Endothelial cell of umbilical vein (primary cell): ENCODE data around the gene PLEKHA6. TPM values are rescaled to one million over a fixed set of nuclear protein-coding genes. Genes with fewer than 3 reads are reported as not detected.

Experiments
- BruUV-seq: library from RNA; stranded (reverse); fragments of 400-500 nt; replicated peaks from 2 replicates; lab custom pipeline; 2021; lab: Mats Ljungman, UMichigan
- CTCF ChIA-PET: fragments of 300-600, 350-600 bp; sonication (Branson Sonifier 250); formaldehyde crosslinking; loops from one replicate; lab custom pipeline; 2021; ENCODE audit warnings: antibody characterized with exemption, inconsistent platforms; lab: Charles Lee
- POLR2A ChIA-PET: fragments of 300-600, 350-600 bp; sonication (Branson Sonifier 250); formaldehyde crosslinking; loops from one replicate; lab custom pipeline; 2021; ENCODE audit warnings: antibody characterized with exemption, inconsistent platforms; lab: Charles Lee
- DNase-seq: peaks from one replicate; pipeline ENCODE4 v3.0.0-alpha.2; 2011; ENCODE audit warnings: low read depth, low spot score
- FAIRE-seq: peaks from 2 replicates; lab custom pipeline; 2011; peaks lifted over from hg19 to GRCh38; lab: Jason Lieb, UNC
- H2AFZ ChIP-seq: 2 replicates; pipeline ENCODE4 v1.6.0; 2012; ENCODE audit warnings: low read depth, low read length, control low read depth, inconsistent platforms
- H3K27ac ChIP-seq: 2 replicates; pipeline ENCODE4 v1.5.1; 2011; ENCODE audit warnings: low read depth, mild to moderate bottlenecking, control low read depth, low read length, moderate library complexity; ENCODE audit not compliant: insufficient read depth
- H3K27me3 ChIP-seq, 2 experiments: 2 replicates each; pipeline versions ENCODE4 v1.6.0 to v1.6.1; 2011; ENCODE audit warnings: low read length in 2 of 2, mixed read lengths in 1 of 2; ENCODE audit not compliant: control insufficient read depth in 2 of 2, insufficient read depth in 2 of 2
- H3K36me3 ChIP-seq, 2 experiments: 2 replicates in 1 of 2; 3 replicates in 1 of 2; pipeline ENCODE4 v1.5.1; 2011; ENCODE audit warnings: low read length in 2 of 2, mild to moderate bottlenecking in 1 of 2, moderate library complexity in 1 of 2; ENCODE audit not compliant: control insufficient read depth in 2 of 2, insufficient read depth in 2 of 2; ENCODE audit errors: extremely low read depth in 1 of 2
- H3K4me1 ChIP-seq: 3 replicates; pipeline ENCODE4 v1.5.1; 2011; ENCODE audit warnings: mild to moderate bottlenecking, low read length; ENCODE audit not compliant: control insufficient read depth, insufficient read depth; ENCODE audit errors: extremely low read depth
- H3K4me2 ChIP-seq: 2 replicates; pipeline ENCODE4 v1.6.1; 2011; ENCODE audit warnings: low read length, control low read depth, mixed read lengths; ENCODE audit not compliant: insufficient read depth
- H3K4me3 ChIP-seq, 3 experiments: fragments of 200-600 bp in 1 of 3; sonication (generic), shearing (Covaris generic) in 1 of 3; replicated peaks in 1 of 3; 2 replicates each; pipeline ENCODE4 v1.5.1; 2011 to 2016; ENCODE audit warnings: control low read depth in 3 of 3, low read length in 3 of 3, mild to moderate bottlenecking in 2 of 3, inconsistent platforms in 1 of 3, low read depth in 1 of 3, moderate library complexity in 1 of 3; ENCODE audit not compliant: insufficient read depth in 1 of 3
- H3K79me2 ChIP-seq: 2 replicates; pipeline ENCODE4 v1.6.0; 2012; ENCODE audit warnings: low read length, inconsistent platforms; ENCODE audit not compliant: control insufficient read depth, insufficient read depth
- H3K9ac ChIP-seq: replicated peaks from 2 replicates; pipeline ENCODE3; 2011; ENCODE audit warnings: low read length, control low read depth; ENCODE audit not compliant: insufficient read depth; ENCODE audit errors: extremely low read depth
- H3K9me1 ChIP-seq: replicated peaks from 3 replicates; pipeline ENCODE4 v1.6.0; 2011; ENCODE audit warnings: mild to moderate bottlenecking, low read length; ENCODE audit not compliant: control insufficient read depth, insufficient read depth; ENCODE audit errors: extremely low read depth
- H3K9me3 ChIP-seq: replicated peaks from 2 replicates; pipeline ENCODE4 v1.5.1; 2012; ENCODE audit warnings: low read length, inconsistent platforms; ENCODE audit not compliant: control insufficient read depth, insufficient read depth
- H4K20me1 ChIP-seq: replicated peaks from 2 replicates; pipeline ENCODE3; 2011; ENCODE audit warnings: mild to moderate bottlenecking, low read length; ENCODE audit not compliant: control insufficient read depth, insufficient read depth; ENCODE audit errors: extremely low read depth
- CTCF ChIP-seq, 2 donors: IDR thresholded peaks; 1 replicate in 1 of 2; 2 replicates in 1 of 2; pipeline ENCODE4 v1.5.1; 2011; ENCODE audit warnings: low read length in 2 of 2, mild to moderate bottlenecking in 2 of 2, moderate library complexity in 2 of 2, control low read depth in 1 of 2, inconsistent platforms in 1 of 2, low read depth in 1 of 2; ENCODE audit not compliant: insufficient read depth in 1 of 2; ENCODE audit errors: extremely low read depth in 1 of 2
- EZH2 ChIP-seq: IDR thresholded peaks from 2 replicates; pipeline ENCODE4 v1.6.1; 2012; ENCODE audit warnings: borderline replicate concordance, low read depth, mild to moderate bottlenecking, moderate library complexity, low read length, inconsistent platforms; ENCODE audit not compliant: severe bottlenecking
- FOS ChIP-seq: IDR thresholded peaks from 2 replicates; pipeline ENCODE4 v1.6.1; 2011; ENCODE audit warnings: mild to moderate bottlenecking, low read length, moderate library complexity, borderline replicate concordance; ENCODE audit not compliant: insufficient read depth
- GATA2 ChIP-seq: IDR thresholded peaks from 2 replicates; pipeline ENCODE4 v1.7.0; 2011; ENCODE audit warnings: low read depth, mild to moderate bottlenecking, moderate library complexity, mixed read lengths, low read length; ENCODE audit not compliant: insufficient read length, insufficient read depth
- JUN ChIP-seq: IDR thresholded peaks from 2 replicates; pipeline ENCODE4 v1.6.1; 2011; ENCODE audit warnings: borderline replicate concordance, low read depth; ENCODE audit not compliant: insufficient read length, insufficient read depth
- MYC ChIP-seq: IDR thresholded peaks from one replicate; pipeline ENCODE4 v1.6.1; 2011; ENCODE audit warnings: mild to moderate bottlenecking, low read depth, low read length
- POLR2A ChIP-seq: IDR thresholded peaks from 2 replicates; pipeline ENCODE4 v1.6.1; 2012; ENCODE audit warnings: low read depth, mild to moderate bottlenecking, control low read depth, low read length
- POLR2AphosphoS5 ChIP-seq: IDR thresholded peaks from 2 replicates; pipeline ENCODE4 v1.6.1; 2012; ENCODE audit warnings: low read depth, mild to moderate bottlenecking, control low read depth, low read length, moderate library complexity; ENCODE audit not compliant: insufficient read depth
- dilution Hi-C: fragments of 300-500 bp; cut with MboI; formaldehyde crosslinking; loops from one replicate; pipeline ENCODE4 v1.15.0; 2019; ENCODE audit warnings: low sequenced_read_pairs; ENCODE audit not compliant: extremely low pct_ligation_motif_present
- intact Hi-C: fragments of 100-400 bp; cut with micrococcal nuclease; formaldehyde crosslinking; loops from one replicate; pipeline ENCODE4 v1.10.0; 2022
- polyA plus RNA-seq, 4 experiments: library from polyadenylated mRNA; depleted of rRNA in 3 of 4; stranded (reverse) in 3 of 4; unstranded in 1 of 4; fragments of >200 nt; gene quantifications; 2 replicates each; pipeline versions ENCODE4 v1.2.1 to v1.2.3, GENCODE V29; 2011 to 2012; ENCODE audit warnings: missing spikeins in 1 of 4
- total RNA-seq: library from RNA; stranded (reverse); gene quantifications from 2 replicates; pipeline ENCODE4 v1.2.3, GENCODE V29; 2021
- TF ChIP-seq, protein P1 (sequence below): IDR thresholded peaks from 2 replicates; pipeline ENCODE4 v1.6.1; 2011; ENCODE audit not compliant: insufficient read depth, insufficient read length

PLEKHA6 gene
- total and polyA plus RNA-seq, 2 donors (not counting 3 experiments of a cell fraction or from before 2014, with no cell fraction given) = 2.1 to 15.0 TPM

GRCh38 chr1:204222006-204222763 is 137.5 kb downstream of the PLEKHA6 start:
- Histone ChIP-seq H3K79me2 (no peaks in the 10 kb centered on the region), H4K20me1 (no peaks in the 10 kb centered on the region), H3K4me1 (no peaks in the 10 kb centered on the region), H3K4me2 (no peak overlapping the region), H2AFZ (no peak overlapping the region), H3K9me3 (no peaks in the 10 kb centered on the region), H3K27ac (no peak overlapping the region), H3K27me3 (no peaks in the 10 kb centered on the region), H3K9ac (no peak overlapping the region), H3K36me3 (peaks cover 0 to 2% of the 10 kb centered on the region in 2 experiments), H3K9me1 (no peaks in the 10 kb centered on the region), H3K4me3 (no peak overlapping the region)
- ChIA-PET CTCF (no interaction called here), POLR2A (no interaction called here)
- FAIRE-seq = no peak
- DNase-seq = no peak
- TF ChIP-seq POLR2A = no peak
- TF ChIP-seq, protein P1, sequence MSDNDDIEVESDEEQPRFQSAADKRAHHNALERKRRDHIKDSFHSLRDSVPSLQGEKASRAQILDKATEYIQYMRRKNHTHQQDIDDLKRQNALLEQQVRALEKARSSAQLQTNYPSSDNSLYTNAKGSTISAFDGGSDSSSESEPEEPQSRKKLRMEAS = no peak
- TF ChIP-seq CTCF (IDR thresholded peaks at IDR 0.05; ENCODE audit: extremely low read depth in 1 of 2, insufficient read depth in 1 of 2, low read depth in 1 of 2, low read length in 2 of 2) = no peak
- no peak for TF ChIP-seq FOS
- TF ChIP-seq MYC = no peak
- TF ChIP-seq POLR2AphosphoS5 = no peak
- TF ChIP-seq EZH2 = no peak
- TF ChIP-seq JUN = no peak
- TF ChIP-seq GATA2 = no peak
- intact Hi-C loops (no loop called here), dilution Hi-C loops (no loop called here)
- BruUV-seq = no TSS peak
